Measurements from ENCODE around the gene S100A11. TPM values are rescaled to one million over a fixed set of nuclear protein-coding genes. Genes with fewer than 3 reads are reported as not detected.

Gene S100A11
- total and polyA plus RNA-seq, 2 donors, result 195 to 1,404 TPM

- Histone ChIP-seq H3K27ac (ENCODE audit: low read depth in 1 of 2, low read length in 1 of 2) (no peak overlapping the region), H3K9me3 (ENCODE audit: control insufficient read depth in 2 of 2, insufficient read depth in 1 of 2, low read length in 1 of 2) (no peaks in the 10 kb centered on the region), H3K36me3 (ENCODE audit: control insufficient read depth in 2 of 2, insufficient read depth in 2 of 2, low read length in 1 of 2) (no peaks in the 10 kb centered on the region), H3K4me1 (ENCODE audit: control insufficient read depth in 2 of 2, insufficient read depth in 2 of 2, low read length in 2 of 2) (no peaks in the 10 kb centered on the region), H3K27me3 (ENCODE audit: control insufficient read depth in 2 of 2, insufficient read depth in 1 of 2, low read length in 1 of 2) (peaks cover 2 to 15% of the 10 kb centered on the region in 2 donors), H3K4me3 (ENCODE audit: low read length in 2 of 2) (no peak overlapping the region)
- no peak for DNase-seq (ENCODE audit: low read depth in 6 of 9, low spot score in 9 of 9)
- WGBS, result 85% methylated on average over 1 of the region's 1 CpG
These were observed 31.1 kb upstream of the S100A11 start for GRCh38 chr1:152067929-152068328.

GRCh38 chr1:152067150-152067549, 30.3 kb upstream of the S100A11 start:
- H3K4me3 ChIP-seq (ENCODE audit: low read length in 2 of 2), result no peak overlapping the region
- H3K36me3 ChIP-seq (ENCODE audit: control insufficient read depth in 2 of 2, insufficient read depth in 2 of 2, low read length in 1 of 2), result no peaks in the 10 kb centered on the region
- H3K27me3 ChIP-seq (ENCODE audit: control insufficient read depth in 2 of 2, insufficient read depth in 1 of 2, low read length in 1 of 2), result peaks cover 2 to 11% of the 10 kb centered on the region in 2 donors
- H3K9me3 ChIP-seq (ENCODE audit: control insufficient read depth in 2 of 2, insufficient read depth in 1 of 2, low read length in 1 of 2), result no peaks in the 10 kb centered on the region
- H3K4me1 ChIP-seq (ENCODE audit: control insufficient read depth in 2 of 2, insufficient read depth in 2 of 2, low read length in 2 of 2), result no peaks in the 10 kb centered on the region
- H3K27ac ChIP-seq (ENCODE audit: low read depth in 1 of 2, low read length in 1 of 2), result no peak overlapping the region
- no peak for DNase-seq (ENCODE audit: low read depth in 6 of 9, low spot score in 9 of 9)

- no peak overlapping the region for H3K27ac ChIP-seq (ENCODE audit: low read depth in 1 of 2, low read length in 1 of 2)
- H3K27me3 ChIP-seq (ENCODE audit: control insufficient read depth in 2 of 2, insufficient read depth in 1 of 2, low read length in 1 of 2), result peaks cover 2 to 11% of the 10 kb centered on the region in 2 donors
These were observed 25.1 kb upstream of the S100A11 start for GRCh38 chr1:152061952-152062351.

GRCh38 chr1:152053375-152053774, 16.6 kb upstream of the S100A11 start:
- no peak for DNase-seq (ENCODE audit: low read depth in 6 of 9, low spot score in 9 of 9)
- WGBS, result 86% methylated on average over 13 of the region's 13 CpGs

More at GRCh38 chr1:152061952-152062351, 25.1 kb upstream of the S100A11 start:
- no peaks in the 10 kb centered on the region for H3K9me3 ChIP-seq (ENCODE audit: control insufficient read depth in 2 of 2, insufficient read depth in 1 of 2, low read length in 1 of 2)
- H3K4me3 ChIP-seq (ENCODE audit: low read length in 2 of 2), result no peak overlapping the region
- no peaks in the 10 kb centered on the region for H3K4me1 ChIP-seq (ENCODE audit: control insufficient read depth in 2 of 2, insufficient read depth in 2 of 2, low read length in 2 of 2)
- no peaks in the 10 kb centered on the region for H3K36me3 ChIP-seq (ENCODE audit: control insufficient read depth in 2 of 2, insufficient read depth in 2 of 2, low read length in 1 of 2)
- no peak for DNase-seq (ENCODE audit: low read depth in 6 of 9, low spot score in 9 of 9)

GRCh38 chr1:152052606-152053005, 15.8 kb upstream of the S100A11 start:
- Histone ChIP-seq H3K27ac (ENCODE audit: low read depth in 1 of 2, low read length in 1 of 2) (no peak overlapping the region), H3K4me3 (ENCODE audit: low read length in 2 of 2) (no peak overlapping the region), H3K9me3 (ENCODE audit: control insufficient read depth in 2 of 2, insufficient read depth in 1 of 2, low read length in 1 of 2) (no peaks in the 10 kb centered on the region), H3K36me3 (ENCODE audit: control insufficient read depth in 2 of 2, insufficient read depth in 2 of 2, low read length in 1 of 2) (no peaks in the 10 kb centered on the region), H3K27me3 (ENCODE audit: control insufficient read depth in 2 of 2, insufficient read depth in 1 of 2, low read length in 1 of 2) (peaks cover 5 to 24% of the 10 kb centered on the region in 2 donors), H3K4me1 (ENCODE audit: control insufficient read depth in 2 of 2, insufficient read depth in 2 of 2, low read length in 2 of 2) (peaks cover 8 to 17% of the 10 kb centered on the region in 2 donors)
- 35% methylated on average over 11 of the region's 11 CpGs for WGBS
- DNase-seq (ENCODE audit: low read depth in 6 of 9, low spot score in 9 of 9), result peak in 8 of 9 donors; percentile 49 to 85 (median 71)

More at GRCh38 chr1:152053375-152053774, 16.6 kb upstream of the S100A11 start:
- H3K27ac ChIP-seq (ENCODE audit: low read depth in 1 of 2, low read length in 1 of 2), result no peak overlapping the region
- H3K36me3 ChIP-seq (ENCODE audit: control insufficient read depth in 2 of 2, insufficient read depth in 2 of 2, low read length in 1 of 2), result no peaks in the 10 kb centered on the region
- peaks cover 2 to 10% of the 10 kb centered on the region in 2 donors for H3K4me1 ChIP-seq (ENCODE audit: control insufficient read depth in 2 of 2, insufficient read depth in 2 of 2, low read length in 2 of 2)
- H3K4me3 ChIP-seq (ENCODE audit: low read length in 2 of 2), result no peak overlapping the region
- H3K9me3 ChIP-seq (ENCODE audit: control insufficient read depth in 2 of 2, insufficient read depth in 1 of 2, low read length in 1 of 2), result no peaks in the 10 kb centered on the region
- peaks cover 5 to 29% of the 10 kb centered on the region in 2 donors for H3K27me3 ChIP-seq (ENCODE audit: control insufficient read depth in 2 of 2, insufficient read depth in 1 of 2, low read length in 1 of 2)

- no peak overlapping the region for H3K27ac ChIP-seq (ENCODE audit: low read depth in 1 of 2, low read length in 1 of 2)
- WGBS, result 69% methylated on average over 6 of the region's 6 CpGs
- H3K27me3 ChIP-seq (ENCODE audit: control insufficient read depth in 2 of 2, insufficient read depth in 1 of 2, low read length in 1 of 2), result peaks cover 5 to 20% of the 10 kb centered on the region in 2 donors
- peak in 1 of 9 donors; percentile 14 for DNase-seq (ENCODE audit: low read depth in 6 of 9, low spot score in 9 of 9)
- no peaks in the 10 kb centered on the region for H3K9me3 ChIP-seq (ENCODE audit: control insufficient read depth in 2 of 2, insufficient read depth in 1 of 2, low read length in 1 of 2)
- H3K4me3 ChIP-seq (ENCODE audit: low read length in 2 of 2), result no peak overlapping the region
- H3K4me1 ChIP-seq (ENCODE audit: control insufficient read depth in 2 of 2, insufficient read depth in 2 of 2, low read length in 2 of 2), result peaks cover 15 to 27% of the 10 kb centered on the region in 2 donors
- no peaks in the 10 kb centered on the region for H3K36me3 ChIP-seq (ENCODE audit: control insufficient read depth in 2 of 2, insufficient read depth in 2 of 2, low read length in 1 of 2)
These were observed 14.3 kb upstream of the S100A11 start for GRCh38 chr1:152050886-152051675.

- Histone ChIP-seq H3K4me1 (ENCODE audit: control insufficient read depth in 2 of 2, insufficient read depth in 2 of 2, low read length in 2 of 2) (peaks cover 15 to 27% of the 10 kb centered on the region in 2 donors), H3K27ac (ENCODE audit: low read depth in 1 of 2, low read length in 1 of 2) (no peak overlapping the region), H3K9me3 (ENCODE audit: control insufficient read depth in 2 of 2, insufficient read depth in 1 of 2, low read length in 1 of 2) (no peaks in the 10 kb centered on the region), H3K4me3 (ENCODE audit: low read length in 2 of 2) (no peak overlapping the region), H3K27me3 (ENCODE audit: control insufficient read depth in 2 of 2, insufficient read depth in 1 of 2, low read length in 1 of 2) (peaks cover 2 to 15% of the 10 kb centered on the region in 2 donors), H3K36me3 (ENCODE audit: control insufficient read depth in 2 of 2, insufficient read depth in 2 of 2, low read length in 1 of 2) (no peaks in the 10 kb centered on the region)
- DNase-seq (ENCODE audit: low read depth in 6 of 9, low spot score in 9 of 9), result no peak
- 95% methylated on average over 8 of the region's 8 CpGs for WGBS
These were observed 12.7 kb upstream of the S100A11 start for GRCh38 chr1:152049291-152050083.

- Histone ChIP-seq H3K4me3 (ENCODE audit: low read length in 2 of 2) (peak overlapping the region; percentile 13 to 43), H3K27ac (ENCODE audit: low read depth in 1 of 2, low read length in 1 of 2) (peak overlapping the region; percentile 95 to 98), H3K27me3 (ENCODE audit: control insufficient read depth in 2 of 2, insufficient read depth in 1 of 2, low read length in 1 of 2) (peaks cover 2 to 8% of the 10 kb centered on the region in 2 donors), H3K9me3 (ENCODE audit: control insufficient read depth in 2 of 2, insufficient read depth in 1 of 2, low read length in 1 of 2) (no peaks in the 10 kb centered on the region), H3K36me3 (ENCODE audit: control insufficient read depth in 2 of 2, insufficient read depth in 2 of 2, low read length in 1 of 2) (no peaks in the 10 kb centered on the region), H3K4me1 (ENCODE audit: control insufficient read depth in 2 of 2, insufficient read depth in 2 of 2, low read length in 2 of 2) (peaks cover 15 to 27% of the 10 kb centered on the region in 2 donors)
- no peak for DNase-seq (ENCODE audit: low read depth in 6 of 9, low spot score in 9 of 9)
- 52% methylated on average over 6 of the region's 6 CpGs for WGBS
These were observed 11.7 kb upstream of the S100A11 start for GRCh38 chr1:152048416-152049009.
